D721Med (cell line): ENCODE data around the gene TNRC6C.

Experiments
- DNase-seq: peaks from one replicate; pipeline ENCODE4 v3.0.0; 2011; ENCODE audit warnings: low spot score; ENCODE audit not compliant: insufficient read length
- FAIRE-seq: peaks from 2 replicates; lab custom pipeline; 2011; peaks lifted over from hg19 to GRCh38; lab: Jason Lieb, UNC
- TF ChIP-seq, protein P1 (sequence below): IDR thresholded peaks from 2 replicates; pipeline ENCODE4 v1.5.1; 2012; ENCODE audit warnings: mild to moderate bottlenecking, control low read depth; ENCODE audit not compliant: insufficient read depth; ENCODE audit errors: missing control alignments

The TNRC6C gene, protein sequence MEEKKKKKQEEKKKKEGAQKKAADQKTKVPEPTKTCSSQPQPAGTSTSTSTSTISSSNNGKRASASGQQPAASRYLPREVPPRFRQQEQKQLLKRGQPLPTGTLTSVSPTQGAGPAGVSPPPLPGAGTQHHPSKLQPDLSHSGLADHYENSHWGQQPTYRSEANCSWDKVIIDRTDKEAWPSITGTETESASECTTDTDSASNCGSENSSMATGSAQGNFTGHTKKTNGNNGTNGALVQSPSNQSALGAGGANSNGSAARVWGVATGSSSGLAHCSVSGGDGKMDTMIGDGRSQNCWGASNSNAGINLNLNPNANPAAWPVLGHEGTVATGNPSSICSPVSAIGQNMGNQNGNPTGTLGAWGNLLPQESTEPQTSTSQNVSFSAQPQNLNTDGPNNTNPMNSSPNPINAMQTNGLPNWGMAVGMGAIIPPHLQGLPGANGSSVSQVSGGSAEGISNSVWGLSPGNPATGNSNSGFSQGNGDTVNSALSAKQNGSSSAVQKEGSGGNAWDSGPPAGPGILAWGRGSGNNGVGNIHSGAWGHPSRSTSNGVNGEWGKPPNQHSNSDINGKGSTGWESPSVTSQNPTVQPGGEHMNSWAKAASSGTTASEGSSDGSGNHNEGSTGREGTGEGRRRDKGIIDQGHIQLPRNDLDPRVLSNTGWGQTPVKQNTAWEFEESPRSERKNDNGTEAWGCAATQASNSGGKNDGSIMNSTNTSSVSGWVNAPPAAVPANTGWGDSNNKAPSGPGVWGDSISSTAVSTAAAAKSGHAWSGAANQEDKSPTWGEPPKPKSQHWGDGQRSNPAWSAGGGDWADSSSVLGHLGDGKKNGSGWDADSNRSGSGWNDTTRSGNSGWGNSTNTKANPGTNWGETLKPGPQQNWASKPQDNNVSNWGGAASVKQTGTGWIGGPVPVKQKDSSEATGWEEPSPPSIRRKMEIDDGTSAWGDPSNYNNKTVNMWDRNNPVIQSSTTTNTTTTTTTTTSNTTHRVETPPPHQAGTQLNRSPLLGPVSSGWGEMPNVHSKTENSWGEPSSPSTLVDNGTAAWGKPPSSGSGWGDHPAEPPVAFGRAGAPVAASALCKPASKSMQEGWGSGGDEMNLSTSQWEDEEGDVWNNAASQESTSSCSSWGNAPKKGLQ (N-terminal part only)

DNA sequence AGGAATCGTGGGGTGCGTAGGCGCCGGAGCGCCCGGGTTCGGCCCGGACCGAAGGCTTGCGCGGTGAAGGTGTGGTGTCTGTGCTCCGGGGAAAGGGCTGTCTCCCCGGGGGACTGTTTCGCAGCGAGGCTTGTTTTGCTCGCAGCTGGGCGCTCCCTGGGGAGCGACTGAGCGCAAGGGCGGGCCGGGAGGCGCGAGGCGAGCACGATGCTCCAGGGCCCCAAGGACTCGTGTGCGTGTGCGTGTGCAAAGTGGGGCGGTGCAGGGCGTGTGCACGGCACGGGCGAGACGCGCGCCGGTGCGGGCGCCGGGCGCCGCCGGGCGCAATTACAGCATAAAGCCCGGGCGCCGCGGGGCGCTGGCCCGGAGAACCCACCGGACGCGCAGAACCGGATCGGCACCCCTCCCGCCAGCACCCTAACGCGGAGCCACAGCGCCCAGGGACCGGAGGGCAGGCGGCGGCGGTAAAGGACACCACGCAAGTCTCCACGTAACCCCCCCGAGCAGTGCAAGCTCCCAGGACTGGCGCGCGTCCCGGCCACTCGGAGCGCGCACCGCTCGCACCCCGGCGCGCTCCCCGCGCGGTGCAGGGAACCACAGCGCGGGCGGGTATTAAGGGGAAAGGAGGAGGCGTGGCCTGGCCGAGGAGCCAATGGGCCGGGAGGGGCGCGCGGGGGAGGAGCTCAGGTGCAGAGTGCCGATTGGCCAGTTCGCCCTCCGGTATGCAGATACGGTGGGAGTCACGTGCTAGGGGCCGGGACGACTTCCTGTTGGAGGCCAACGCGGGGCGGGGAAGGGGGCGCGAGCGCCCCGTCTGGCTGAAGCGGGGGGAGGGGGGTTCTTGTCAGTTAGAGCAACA, at the start of gene TNRC6C:
TSS of gene TNRC6C (plus strand) at position 847 of the 859 bp plus-strand sequence. CDS start 45,504 bp downstream, outside the sequence.
- no peak for FAIRE-seq
- TF ChIP-seq, protein P1, sequence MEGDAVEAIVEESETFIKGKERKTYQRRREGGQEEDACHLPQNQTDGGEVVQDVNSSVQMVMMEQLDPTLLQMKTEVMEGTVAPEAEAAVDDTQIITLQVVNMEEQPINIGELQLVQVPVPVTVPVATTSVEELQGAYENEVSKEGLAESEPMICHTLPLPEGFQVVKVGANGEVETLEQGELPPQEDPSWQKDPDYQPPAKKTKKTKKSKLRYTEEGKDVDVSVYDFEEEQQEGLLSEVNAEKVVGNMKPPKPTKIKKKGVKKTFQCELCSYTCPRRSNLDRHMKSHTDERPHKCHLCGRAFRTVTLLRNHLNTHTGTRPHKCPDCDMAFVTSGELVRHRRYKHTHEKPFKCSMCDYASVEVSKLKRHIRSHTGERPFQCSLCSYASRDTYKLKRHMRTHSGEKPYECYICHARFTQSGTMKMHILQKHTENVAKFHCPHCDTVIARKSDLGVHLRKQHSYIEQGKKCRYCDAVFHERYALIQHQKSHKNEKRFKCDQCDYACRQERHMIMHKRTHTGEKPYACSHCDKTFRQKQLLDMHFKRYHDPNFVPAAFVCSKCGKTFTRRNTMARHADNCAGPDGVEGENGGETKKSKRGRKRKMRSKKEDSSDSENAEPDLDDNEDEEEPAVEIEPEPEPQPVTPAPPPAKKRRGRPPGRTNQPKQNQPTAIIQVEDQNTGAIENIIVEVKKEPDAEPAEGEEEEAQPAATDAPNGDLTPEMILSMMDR = no peak
- peak; percentile 96 for DNase-seq

DNA sequence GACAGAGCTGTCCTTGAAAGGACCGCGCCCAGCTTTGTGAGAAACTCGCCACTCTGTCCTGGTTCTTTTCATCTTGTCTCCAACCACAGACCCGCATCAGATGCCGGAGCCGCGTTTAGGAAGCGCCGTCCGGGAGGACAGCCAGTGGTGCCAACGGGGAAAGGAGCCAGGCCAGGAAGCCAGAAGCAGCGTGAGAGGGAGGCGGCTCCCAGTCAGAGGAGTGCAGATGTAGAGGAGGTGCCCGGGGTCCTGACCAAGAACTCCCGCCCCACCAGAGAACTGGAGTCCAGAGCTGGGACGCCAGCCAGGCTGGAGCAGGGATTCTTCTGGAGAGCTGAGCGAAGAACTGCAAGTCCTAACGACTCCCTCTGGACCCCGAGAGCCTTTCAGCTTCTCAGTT, 49.3 kb upstream of the TNRC6C start:
- TF ChIP-seq, protein P1 = no peak
- FAIRE-seq = no peak
- no peak for DNase-seq

DNA sequence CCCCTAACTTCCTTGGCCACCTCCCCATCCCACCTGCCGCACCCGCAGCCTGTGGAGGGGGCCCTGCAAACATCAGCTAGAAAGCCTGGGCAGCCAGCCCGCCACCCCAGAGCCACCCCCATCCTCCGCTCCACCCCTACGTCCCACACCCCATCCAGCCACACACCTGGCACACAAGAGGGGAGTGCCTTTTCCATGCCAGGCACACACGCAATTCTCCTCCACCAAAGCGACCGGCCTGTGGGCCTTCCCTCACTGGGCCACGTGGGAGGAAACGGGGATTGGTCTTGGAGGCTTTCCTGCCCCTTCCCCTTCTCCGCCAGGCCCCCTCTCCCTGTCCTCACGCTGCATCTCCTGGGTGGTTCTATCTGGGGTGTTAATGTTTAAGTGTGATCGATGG, 48.7 kb upstream of the TNRC6C start:
- TF ChIP-seq, protein P1 = no peak
- FAIRE-seq = no peak
- no peak for DNase-seq

DNA sequence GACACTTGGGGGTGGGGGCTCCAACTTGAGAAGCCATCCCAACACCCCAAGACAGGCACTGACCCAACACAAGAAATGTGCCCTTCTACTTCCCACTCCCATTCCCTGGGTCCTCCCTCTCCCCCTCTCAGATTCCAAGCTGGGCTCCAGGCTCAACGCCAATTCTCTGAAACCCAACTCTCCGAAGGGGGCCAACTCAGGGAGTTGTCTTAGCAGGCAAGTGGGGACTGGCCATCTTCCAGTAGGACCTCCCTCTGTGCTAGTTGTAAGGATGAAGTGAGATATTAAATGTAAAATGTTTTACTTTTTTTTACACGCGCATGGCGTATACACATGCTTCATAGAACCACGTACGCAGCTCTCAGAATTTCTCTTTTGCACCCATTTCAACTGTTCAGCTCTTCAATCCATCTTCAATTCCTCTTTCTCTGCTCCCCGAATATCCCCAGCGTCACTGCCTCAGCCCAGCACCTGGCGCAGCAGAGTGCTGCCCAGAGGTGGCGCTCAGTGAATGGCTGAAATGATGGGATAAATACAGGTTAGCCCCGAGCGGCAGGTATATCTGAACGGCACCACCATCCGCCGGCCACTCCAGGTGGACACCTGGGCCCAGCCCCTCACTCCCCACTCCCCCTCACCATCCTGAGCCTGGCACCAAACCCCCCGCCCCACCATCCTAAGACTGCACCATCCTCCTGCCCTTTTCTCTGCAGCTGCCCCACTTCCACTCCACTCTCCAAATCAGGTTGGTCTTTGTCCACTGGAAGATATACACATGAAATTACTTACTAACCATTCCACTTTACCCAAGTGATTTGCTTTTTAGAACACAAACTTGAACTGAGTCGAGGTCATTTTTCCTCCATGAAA, 43.9 kb upstream of the TNRC6C start:
- FAIRE-seq (no peak), DNase-seq (no peak)
- TF ChIP-seq, protein P1 = no peak

DNA sequence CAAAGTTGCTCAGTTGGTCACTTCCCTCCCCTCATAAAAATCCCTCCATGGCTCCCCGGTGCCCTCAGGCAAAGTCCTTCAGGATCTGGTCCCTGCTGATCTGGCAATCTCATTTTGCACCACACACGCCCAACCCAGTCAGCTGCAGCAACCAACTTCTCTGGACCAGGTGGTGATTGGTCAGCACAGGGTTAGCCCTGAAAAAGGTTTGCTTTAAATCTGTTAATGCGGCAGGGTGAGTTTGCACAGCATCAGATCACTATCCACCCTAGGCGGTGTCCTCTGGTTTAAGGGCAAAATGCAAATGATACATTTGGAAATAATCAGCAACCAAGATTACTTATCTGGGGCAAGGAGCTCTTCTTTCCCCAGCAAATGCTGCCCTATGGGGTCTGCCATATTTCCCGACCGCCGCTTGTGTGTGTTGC, 42.9 kb upstream of the TNRC6C start:
- DNase-seq (no peak), FAIRE-seq (no peak)
- TF ChIP-seq, protein P1 = no peak
